Measurements from ENCODE around the gene TBCK.
"Not testable (repeated sequence)": the region's sequence is repeated elsewhere in the genome, so short reads cannot be mapped to it uniquely, and the experiment has no call there.

TBCK gene

DNA sequence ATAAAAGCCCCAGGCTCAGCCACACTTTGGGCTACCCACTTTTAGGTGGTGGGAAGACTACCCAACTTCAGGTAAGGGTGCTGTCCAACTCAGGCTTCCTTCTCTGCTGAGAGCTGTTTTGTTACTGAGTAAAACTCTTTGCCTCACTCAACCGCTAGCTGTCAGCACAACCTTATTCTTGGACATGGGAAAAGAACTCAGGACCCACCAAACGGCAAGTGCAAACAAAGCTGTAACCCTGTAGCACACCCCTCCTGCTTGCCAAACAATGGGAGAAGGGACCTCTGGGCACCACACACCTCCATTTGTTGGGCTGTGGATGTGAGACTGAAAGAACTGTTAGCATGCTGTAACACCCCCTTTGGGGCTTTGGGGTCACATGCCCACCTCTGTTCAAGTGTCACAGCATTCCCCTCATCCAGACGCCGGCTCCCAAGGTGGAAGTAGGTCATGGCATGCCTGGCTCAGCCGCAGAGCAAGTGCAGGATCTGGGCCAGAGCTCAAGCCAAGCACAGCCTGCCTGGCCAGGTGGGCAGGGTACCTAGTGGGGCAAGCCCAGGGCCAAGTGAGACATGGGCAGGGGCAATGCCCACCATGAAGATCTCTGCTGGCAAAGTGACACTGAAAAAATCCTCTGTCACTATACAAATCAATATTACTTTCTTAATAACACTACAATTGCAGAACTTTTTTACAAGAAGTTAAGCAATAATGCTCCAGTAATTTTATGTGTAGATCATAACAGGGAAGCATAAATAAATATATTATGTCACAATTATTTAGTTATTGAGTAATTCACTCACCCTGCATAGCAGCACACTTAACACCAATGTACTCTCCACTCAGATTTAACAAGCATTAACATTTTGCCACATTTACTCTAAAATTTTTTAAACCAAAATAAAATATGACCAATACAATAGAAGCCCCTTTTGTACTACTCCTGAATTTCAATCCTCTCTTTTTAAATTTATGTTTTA lies 107.2 kb downstream of the TBCK start:
- DNase-seq, result peak in 1 of 2 donors; percentile 20

DNA sequence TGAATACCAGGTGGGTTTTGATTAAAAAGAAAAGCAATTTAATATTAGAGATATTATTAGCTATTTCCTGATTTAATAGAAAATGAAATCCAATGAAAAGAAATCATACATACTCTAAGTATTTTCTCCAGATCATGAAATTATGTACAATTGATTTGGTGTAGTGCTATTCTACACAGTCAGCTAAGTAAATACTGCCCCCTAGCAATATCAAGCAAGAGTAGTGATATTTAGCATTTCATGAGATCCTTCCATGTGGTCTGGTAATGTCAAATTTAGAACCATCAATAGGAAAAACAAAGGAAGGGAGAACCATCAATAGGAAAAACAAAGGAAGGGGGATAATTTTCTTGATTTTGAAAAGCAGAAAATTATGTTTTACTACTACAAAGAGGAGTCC lies 114.6 kb downstream of the TBCK start:
- DNase-seq, result no peak

DNA sequence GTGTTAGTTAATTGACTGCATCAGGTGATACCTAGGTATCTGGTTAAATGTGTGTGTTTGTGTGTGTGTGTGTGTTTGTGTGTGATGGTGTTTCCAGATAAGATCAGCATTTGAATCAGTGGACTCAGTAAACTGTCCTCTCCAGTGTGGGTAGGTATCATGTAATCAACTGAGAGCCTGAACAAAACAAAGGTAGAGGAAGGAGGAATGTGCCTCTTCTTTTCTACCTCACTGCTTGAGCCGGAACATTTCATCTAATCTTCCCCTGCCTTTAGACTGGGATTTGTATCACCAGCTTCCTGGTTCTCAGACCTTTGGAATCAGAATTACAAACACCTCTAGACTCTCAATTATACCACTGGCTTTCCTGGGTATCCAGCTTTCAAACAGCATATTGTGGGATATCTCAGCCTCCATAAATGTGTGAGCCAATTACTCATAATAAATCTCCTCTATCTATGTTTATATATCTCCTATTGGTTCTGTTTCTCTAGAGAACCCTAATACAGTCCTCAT lies 120.5 kb downstream of the TBCK start:
- DNase-seq, result no peak

DNA sequence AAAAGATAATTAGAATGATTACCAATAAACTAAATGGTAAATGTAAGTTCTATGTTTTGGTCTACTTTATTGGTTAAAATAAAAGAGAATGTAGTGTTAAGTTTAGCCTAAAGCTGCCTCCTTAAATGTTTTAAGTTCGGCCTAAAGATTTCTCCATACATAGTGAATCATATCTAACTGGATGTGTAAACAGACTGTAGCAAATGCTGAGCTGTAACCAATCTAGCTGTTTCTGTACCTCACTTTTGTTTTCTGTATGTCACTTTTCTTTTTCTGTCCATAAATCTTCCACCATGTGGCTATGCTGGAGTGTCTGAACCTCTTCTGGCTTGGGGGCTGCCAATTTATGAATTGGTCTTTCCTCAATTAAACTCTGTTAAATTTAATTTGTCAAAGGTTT lies 121.2 kb downstream of the TBCK start:
- no peak for DNase-seq

DNA sequence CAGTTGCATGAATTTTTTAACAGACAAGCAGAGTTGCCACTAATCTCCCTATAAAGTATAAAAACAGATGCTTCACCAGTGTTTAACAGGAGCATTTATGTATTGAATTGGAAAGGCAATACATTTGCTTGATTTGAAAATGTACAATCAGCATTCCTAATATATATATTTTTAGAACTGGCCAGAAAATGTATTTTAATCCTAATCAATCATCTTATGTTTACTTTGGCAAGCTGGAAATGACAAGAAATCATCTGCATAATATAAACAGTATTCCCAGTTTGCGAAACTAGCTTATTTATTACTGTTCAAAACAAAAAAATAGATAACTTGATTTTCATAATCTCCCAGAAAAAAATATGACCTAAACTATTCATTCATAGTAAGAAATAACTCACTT lies 123.9 kb downstream of the TBCK start:
- no peak for DNase-seq

DNA sequence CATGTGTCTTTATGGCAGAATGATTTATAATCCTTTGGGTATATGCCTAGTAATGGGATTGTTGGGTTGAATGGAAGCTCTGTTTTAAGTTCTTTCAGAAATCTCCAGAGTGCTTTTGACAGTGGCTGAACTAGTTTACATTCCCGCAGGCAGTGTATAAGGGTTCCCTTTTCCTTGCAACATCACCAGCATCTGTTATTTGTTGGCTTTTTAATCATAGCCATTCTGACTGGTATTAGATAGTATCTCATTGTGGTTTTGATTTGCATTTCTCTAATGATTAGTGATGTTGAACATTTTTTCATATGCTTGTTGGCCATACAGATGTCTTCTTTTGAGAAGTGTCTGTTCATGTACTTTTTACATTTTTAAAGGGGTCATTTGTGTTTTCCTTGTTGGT lies 129.8 kb downstream of the TBCK start:
- DNase-seq, result no peak

DNA sequence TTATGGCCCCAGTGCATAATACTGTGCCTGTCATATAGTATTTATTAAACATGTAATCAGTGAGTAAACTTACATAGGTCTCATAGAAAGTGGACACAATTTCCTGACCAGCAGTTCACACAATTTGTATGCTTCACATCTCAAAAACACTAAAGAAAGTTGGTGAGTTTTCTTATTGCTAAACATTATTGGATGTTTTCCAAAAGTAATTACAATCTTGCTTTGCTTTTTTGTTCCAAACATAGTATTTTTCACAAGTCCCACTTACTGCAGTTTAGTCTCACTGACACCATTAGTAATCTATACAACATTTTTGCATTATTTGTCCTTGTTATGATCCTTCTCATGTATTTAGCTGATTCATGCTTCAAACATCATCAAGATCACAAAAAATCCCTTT lies 132.5 kb downstream of the TBCK start:
- no peak for DNase-seq

DNA sequence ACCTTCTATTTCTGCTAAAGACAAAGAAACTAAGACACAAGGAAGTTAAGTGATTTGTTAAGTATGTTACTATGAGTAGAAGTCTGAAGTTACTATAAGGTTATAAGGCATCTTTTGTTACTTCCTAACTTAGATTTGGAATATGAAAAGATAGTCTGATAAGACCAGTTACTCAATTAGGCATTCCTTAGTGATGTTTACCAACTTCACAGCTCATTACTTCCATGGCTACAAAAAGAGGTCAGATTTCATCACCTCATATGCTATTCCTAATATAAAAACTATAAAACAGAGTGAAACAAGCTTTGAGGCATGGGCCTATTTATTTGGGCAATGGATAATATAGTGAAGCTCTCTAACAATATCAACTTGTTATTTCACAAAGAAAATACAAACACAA lies 143.1 kb downstream of the TBCK start:
- DNase-seq, result no peak

DNA sequence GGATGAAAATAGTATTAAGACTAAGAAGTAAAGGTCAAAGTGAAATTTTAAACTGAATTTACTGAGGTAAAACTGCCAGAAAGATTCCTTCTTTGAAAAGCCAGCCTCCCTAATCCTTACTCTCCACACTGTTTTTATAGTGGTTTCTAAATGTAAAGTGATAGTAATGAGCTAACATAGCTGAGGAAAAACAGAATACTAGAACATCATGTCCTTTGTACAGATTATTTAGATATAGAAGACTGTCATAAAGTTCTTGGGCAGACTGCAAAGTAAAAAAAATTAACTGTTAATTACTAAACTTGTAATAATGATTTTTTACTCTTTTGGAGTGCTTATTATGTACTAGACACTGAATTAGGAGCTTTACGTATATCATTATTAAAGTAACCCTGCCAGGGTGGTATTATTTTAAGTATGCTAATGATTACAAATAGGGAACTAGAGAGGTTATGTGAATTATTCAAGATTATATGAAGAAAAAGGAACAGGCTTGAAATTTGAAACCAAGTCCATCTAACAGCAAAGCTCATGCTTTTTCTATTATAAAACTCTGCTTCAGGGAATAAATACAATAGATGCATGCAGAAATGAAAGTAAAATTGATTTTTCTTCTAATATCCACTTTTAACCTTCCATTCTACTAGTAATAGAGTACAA lies 150.5 kb downstream of the TBCK start:
- no peak for DNase-seq

DNA sequence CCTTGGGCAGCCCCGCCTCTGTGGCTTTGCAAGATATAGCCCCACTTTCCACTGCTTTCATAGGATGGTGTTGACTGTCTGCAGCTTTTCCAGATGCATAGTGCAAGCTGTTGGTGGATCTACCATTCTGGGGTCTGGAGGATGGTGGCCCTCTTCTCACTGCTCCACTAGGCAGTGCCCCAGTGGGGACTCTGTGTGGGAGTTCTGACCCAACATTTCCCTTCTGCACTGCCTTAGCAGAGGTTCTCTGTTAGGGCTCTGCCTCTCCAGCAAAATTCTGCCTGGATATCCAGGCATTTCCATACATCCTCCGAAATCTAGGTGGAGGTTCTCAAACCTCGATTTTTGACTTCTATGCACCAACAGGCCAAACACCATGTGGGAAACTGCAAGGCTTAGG lies 153.7 kb downstream of the TBCK start:
- DNase-seq, result no peak

DNA sequence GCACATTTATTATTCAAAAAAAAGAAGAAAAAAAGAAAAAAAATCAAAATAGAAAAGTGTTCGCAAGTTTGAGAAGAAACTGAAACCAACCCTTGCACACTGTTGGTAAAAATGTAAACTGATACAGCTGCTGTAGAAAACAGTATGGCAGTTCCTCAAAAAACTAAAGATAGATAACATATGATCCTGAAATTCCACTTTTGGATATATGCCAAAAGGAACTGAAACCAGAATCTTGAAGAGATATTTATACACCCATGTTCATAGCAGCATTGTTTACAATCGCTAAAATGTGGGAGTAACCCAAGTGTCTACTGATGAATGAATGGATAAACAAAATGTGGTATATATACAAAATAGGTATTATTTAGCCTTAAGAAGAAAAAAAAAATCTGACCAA lies 155.4 kb downstream of the TBCK start:
- peak; percentile 55 to 91 for DNase-seq

DNA sequence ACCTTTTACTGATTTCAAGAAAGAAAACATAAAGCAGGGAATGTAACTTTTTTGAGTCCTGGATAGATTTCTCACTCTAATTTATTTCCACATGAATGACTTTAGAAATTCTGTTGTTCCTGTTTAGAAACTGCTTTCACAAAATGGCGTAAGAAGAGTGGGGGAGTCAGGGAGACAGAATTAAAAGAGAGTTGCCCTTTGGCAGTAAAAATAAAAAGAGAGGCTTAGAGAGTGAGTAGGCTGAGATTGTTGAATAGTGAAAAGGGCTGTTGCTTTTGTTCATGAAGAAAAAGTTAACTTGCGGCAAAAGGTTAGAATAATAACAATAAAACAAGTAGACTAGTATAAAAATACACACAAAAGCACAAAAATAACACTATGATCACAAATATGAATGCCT lies 166.1 kb downstream of the TBCK start:
- DNase-seq, result peak in 1 of 2 donors; percentile 12

DNA sequence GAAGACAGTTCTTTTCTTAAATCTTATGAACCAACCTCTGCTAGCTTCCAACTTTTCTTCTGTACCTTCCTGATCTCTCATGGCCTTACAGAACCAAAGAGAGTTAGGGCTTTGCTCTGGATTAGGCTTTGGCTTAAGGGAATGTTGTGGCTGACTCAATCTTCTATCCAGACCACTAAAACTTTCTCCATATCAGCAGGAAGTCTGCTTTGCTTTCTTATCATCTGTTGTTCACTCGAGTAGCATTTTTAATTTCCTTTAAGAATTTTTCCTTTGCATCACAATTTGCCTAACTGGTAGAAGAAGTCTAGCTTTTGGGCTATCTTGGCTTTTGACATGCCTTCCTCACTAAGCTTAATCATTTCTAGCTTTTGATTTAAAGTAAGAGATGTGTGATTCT lies 167.0 kb downstream of the TBCK start:
- no peak for DNase-seq

DNA sequence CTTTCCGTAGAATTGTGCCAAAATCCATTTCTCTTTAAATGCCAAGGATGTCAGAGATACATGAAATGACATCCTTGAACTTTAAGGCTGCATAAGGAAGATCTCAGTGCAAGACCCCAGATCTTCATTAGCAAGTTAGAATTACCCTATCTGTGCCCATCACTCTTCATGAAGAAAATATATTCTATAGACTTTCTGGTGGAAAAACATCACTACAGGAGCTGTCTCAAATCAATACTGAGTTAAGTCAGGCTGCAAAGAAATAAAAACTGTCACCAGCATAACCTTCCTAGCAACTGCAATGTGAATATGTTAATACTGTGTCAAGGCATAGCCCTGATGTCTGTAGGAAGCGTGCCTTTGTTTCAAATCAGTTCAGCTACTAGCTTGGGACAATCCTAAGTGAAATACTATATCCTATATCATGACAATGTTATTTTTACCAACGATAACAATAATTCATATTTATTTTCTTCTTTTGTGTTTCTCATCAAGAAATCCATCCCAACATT lies 173.3 kb downstream of the TBCK start:
- DNase-seq, result no peak

DNA sequence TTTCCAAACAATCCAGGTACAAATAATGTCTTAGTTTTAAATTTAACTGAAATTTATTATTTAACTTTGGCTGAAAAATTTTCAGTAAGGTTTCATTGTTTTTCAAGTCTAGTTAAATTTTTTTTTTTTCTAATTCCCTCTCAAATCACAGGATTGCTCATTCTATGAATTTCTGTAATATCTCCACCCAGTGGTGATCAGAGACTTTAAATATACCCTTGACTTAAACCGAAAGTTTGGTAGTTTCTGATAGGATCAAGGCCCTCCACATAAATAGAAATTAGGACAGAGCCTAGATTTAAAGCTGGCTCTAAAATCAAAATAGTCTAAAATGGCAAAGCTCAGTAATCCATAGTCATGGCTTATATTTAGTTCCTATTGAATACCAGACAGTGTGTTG lies 175.4 kb downstream of the TBCK start:
- no peak for DNase-seq

DNA sequence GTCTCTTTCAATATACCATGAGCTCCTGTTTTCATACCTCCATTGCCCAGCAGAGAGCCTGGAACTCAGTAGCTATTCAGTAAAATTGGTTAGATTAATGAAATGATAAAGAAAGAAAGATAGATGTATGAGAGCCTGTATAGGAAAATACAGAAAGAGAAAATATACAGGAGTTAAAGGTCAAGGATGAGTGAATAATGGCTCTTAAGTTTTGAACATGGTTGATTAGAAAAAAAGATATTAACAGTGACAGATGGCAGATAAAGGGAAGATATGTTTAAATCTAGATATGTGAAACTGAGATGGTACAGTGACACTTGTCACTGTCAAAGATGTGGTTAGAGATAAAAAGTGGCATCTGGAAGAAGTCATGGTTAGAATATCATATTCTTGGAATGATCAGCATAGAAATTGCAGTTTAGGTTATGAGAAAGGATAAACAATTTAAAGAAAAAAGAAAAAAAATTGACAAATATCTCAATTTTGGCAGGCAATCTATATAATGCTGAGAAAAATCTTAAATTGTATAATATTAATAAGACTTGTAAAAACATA lies 179.2 kb downstream of the TBCK start:
- DNase-seq, result no peak

DNA sequence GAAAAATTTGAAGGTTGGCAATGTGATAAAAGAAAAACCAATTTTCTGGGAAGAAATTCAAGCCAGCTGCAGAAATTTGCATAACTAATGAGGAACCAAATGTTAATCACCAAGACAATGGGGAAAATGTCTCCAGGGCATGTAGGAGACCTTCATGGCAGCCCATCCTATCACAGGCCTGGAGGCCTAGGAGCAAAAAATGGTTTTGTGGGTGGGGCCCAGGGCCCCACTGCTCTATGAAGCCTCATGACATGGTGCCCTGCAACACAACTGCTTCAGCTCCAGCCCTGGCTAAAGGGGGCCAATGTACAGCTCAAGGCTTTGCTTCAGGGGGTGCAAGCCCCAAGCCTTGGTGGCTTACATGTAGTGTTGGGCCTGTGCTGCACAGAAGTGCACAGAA lies 184.0 kb downstream of the TBCK start:
- DNase-seq, result no peak

DNA sequence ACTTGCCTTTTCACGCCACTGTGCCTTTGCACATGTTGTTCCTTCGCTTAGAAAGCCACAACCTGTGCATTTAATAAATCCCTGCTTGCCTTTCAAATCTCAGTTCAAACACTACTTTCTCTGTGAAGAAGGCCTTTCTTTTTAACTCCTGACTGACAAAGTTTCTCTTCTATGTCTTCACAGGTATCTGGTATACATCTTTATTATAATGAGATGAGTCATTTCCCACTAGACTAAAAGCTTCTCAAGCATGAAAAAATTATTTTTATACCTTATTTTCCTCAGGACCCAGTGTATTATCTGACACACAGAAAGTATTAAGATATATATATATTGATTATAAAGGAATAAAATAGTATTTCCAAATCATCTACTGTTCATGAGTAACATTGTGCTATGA lies 189.9 kb downstream of the TBCK start:
- DNase-seq, result no peak

DNA sequence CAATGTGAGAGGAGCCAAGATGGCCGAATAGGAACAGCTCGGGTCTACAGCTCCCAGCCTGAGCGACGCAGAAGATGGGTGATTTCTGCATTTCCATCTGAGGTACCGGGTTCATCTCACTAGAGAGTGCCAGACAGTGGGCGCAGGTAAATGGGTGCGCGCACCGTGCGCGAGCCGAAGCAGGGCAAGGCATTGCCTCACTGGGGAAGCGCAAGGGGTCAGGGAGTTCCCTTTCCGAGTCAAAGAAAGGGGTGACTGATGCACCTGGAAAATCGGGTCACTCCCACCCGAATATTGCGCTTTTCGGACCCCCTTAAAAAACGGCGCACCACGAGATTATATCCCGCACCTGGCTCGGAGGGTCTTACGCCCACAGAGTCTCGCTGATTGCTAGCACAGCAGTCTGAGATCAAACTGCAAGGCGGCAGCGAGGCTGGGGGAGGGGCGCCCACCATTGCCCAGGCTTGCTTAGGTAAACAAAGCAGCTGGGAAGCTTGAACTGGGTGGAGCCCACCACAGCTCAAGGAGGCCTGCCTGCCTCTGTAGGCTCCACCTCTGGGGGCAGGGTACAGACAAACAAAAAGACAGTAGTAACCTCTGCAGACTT lies 196.0 kb downstream of the TBCK start:
- not testable (repeated sequence) for DNase-seq

DNA sequence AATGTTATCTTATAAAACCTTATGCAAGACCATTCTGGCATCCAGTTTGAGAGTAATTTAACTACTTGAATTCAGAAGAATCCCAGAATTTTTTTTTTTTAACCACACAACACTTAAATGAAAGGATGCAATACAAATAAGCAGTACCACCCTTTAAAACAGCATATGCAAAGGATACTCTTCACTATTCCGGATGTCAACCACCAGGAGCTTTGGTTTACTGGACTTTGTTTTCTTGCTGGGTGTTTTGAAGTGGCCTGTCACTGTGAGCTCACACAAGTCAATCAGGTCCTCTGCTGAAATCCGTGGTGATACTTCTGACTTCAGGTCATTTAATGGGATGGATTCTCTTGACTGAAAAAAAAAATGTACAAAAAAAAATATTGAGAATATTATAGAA lies 200.0 kb downstream of the TBCK start:
- no peak for DNase-seq

DNA sequence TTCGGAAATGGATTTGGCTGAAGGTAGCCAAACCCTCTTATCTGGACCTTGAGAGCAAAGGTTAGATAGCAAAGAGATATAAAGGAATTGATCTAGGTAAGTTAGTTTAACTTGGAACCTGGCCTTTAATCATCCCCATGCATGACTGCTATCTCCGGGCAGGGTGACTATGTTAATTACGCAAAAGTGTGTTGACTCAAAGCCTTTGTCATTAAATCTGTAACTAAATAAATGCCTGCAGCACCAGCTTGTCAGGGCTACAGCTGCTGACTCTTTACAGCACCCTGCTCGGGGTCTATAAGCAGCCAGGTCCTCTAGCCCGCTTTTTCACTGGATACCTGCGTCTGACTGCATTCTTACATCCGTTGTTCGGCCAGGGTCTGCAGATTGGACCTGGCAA lies 201.7 kb downstream of the TBCK start:
- no peak for DNase-seq

DNA sequence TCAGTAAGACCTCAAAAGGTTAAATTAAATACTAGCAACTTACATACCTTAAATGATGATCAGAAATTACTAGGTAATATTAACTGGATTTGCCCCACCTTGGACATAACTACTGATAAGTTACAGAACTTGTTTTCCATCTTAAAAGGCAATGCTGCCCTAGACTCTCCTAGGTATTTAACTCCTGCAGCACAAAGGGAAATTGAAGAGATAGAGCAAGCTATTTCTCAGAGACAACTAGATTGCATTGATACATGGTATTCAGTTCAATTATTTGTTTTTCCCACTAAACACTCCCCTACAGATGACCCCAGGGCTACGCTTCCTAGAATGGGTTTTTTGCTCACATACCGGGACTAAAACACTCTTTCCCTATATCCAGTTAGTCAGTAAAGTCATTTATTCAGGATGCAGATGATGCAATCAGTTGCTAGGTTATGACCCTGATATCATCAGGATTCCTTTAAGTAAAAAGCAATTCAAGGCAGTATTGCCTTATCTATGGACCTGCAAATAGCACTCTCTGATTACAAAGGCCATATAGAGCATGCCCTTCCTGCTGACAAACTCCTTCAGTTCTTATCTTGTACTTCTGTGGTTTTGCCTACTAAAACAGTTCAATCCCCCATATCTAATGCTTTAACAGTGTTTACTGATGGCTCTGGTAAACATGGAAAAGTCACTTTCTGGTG lies 204.1 kb downstream of the TBCK start:
- not testable (repeated sequence) for DNase-seq
